GM19397 (cell line): ENCODE measurements around the gene VWCE.
"Not testable (repeated sequence)": the region's sequence is repeated elsewhere in the genome, so short reads cannot be mapped to it uniquely, and the experiment has no call there.

ENCODE experiments used
- ATAC-seq: cut with Tn5 transposase; IDR thresholded peaks from one replicate; pipeline ENCODE4 v1.9.1; 2021; ENCODE audit warnings: mild to moderate bottlenecking, moderate library complexity; ENCODE audit not compliant: unreplicated experiment

Gene VWCE

GRCh38 chr11:61222047-61222446 lies 73.1 kb downstream of the VWCE start, which contains the start of gene PGA4:
PGA4 (plus strand) TSS chr11:61222347; CDS start chr11:61222401, 54 bp downstream.
- not testable (repeated sequence) for ATAC-seq

- not testable (repeated sequence) for ATAC-seq
These were observed 76.1 kb downstream of the VWCE start for GRCh38 chr11:61219016-61219415.

- ATAC-seq, result not testable (repeated sequence)
These were observed 76.8 kb downstream of the VWCE start for GRCh38 chr11:61218306-61218705.

- not testable (repeated sequence) for ATAC-seq
These were observed 81.3 kb downstream of the VWCE start for GRCh38 chr11:61213711-61214324.

- ATAC-seq, result not testable (repeated sequence)
These were observed 82.9 kb downstream of the VWCE start for GRCh38 chr11:61212202-61212601.

GRCh38 chr11:61211327-61211952 lies 83.7 kb downstream of the VWCE start:
- ATAC-seq, result not testable (repeated sequence)

- not testable (repeated sequence) for ATAC-seq
These were observed 84.5 kb downstream of the VWCE start for GRCh38 chr11:61210629-61211028.
